PC-3 (cell line): Measurements from ENCODE around the gene JCAD. TPM values are rescaled to one million over a fixed set of nuclear protein-coding genes. Genes with fewer than 3 reads are reported as not detected.

Experiments used
- ATAC-seq: fragments of 200-7000 bp; cut with Tn5 transposase; 2 replicates; pipeline ENCODE4 v1.9.1; 2020; ENCODE audit warnings: mild to moderate bottlenecking, moderate library complexity
- BruUV-seq: library from RNA; stranded (reverse); fragments of 400-500 nt; replicated peaks from 2 replicates; lab custom pipeline; 2021; lab: Mats Ljungman, UMichigan
- CTCF ChIA-PET: fragments of 300-600 bp; sonication (Branson Sonifier 250); formaldehyde crosslinking; loops from one replicate; lab custom pipeline; 2022; ENCODE audit warnings: antibody characterized with exemption; lab: Charles Lee
- POLR2A ChIA-PET: fragments of 300-600 bp; sonication (Branson Sonifier 250); formaldehyde crosslinking; loops from one replicate; lab custom pipeline; 2022; ENCODE audit warnings: antibody characterized with exemption; ENCODE audit not compliant: unreplicated experiment; lab: Charles Lee
- DNase-seq: peaks from one replicate; pipeline ENCODE4 v3.0.0-alpha.2; 2015
- H2AFZ ChIP-seq: fragments of 300-600 bp; sonication (generic); 2 replicates; pipeline ENCODE4 v1.6.0; 2016; ENCODE audit warnings: antibody characterized with exemption, low read length
- H3F3A ChIP-seq: fragments of 300-600 bp; sonication (generic); one replicate; pipeline ENCODE4 v1.6.0; 2017; ENCODE audit warnings: antibody characterized with exemption, low read length, control low read depth, mild to moderate bottlenecking; ENCODE audit not compliant: unreplicated experiment
- H3K27ac ChIP-seq: fragments of 300-600 bp; sonication (generic); 2 replicates; pipeline ENCODE4 v1.5.1; 2016; ENCODE audit warnings: mild to moderate bottlenecking, low read length
- H3K27me3 ChIP-seq: fragments of 300-600 bp; sonication (generic); 2 replicates; pipeline ENCODE4 v1.6.1; 2016; ENCODE audit warnings: low read length, mixed read lengths
- H3K36me3 ChIP-seq: fragments of 300-600 bp; sonication (generic); 2 replicates; pipeline ENCODE4 v1.6.1; 2016; ENCODE audit warnings: low read depth, mixed run types, low read length, mixed read lengths
- H3K4me1 ChIP-seq: fragments of 300-600 bp; sonication (generic); 2 replicates; pipeline ENCODE4 v1.5.1; 2016; ENCODE audit warnings: low read length; ENCODE audit not compliant: insufficient read depth
- H3K4me2 ChIP-seq: fragments of 300-600 bp; sonication (generic); 2 replicates; pipeline ENCODE4 v1.6.0; 2016; ENCODE audit warnings: low read length
- H3K4me3 ChIP-seq: fragments of 300-600 bp; sonication (generic); 2 replicates; pipeline ENCODE4 v1.5.1; 2016; ENCODE audit warnings: mild to moderate bottlenecking, low read length, mixed read lengths
- H3K79me2 ChIP-seq: fragments of 300-600 bp; sonication (generic); 2 replicates; pipeline ENCODE4 v1.6.1; 2017; ENCODE audit warnings: low read length, mixed read lengths
- H3K9ac ChIP-seq: fragments of 300-600 bp; sonication (generic); 2 replicates; pipeline ENCODE4 v1.6.0; 2016; ENCODE audit warnings: mild to moderate bottlenecking, low read length
- H3K9me2 ChIP-seq: fragments of 300-600 bp; sonication (generic); replicated peaks from 2 replicates; pipeline ENCODE4 v1.6.1; 2016; ENCODE audit warnings: mixed run types, low read length, mixed read lengths
- H3K9me3 ChIP-seq: fragments of 300-600 bp; sonication (generic); 2 replicates; pipeline ENCODE4 v1.6.1; 2016; ENCODE audit warnings: low read length, mixed read lengths
- H4K20me1 ChIP-seq: fragments of 300-600 bp; sonication (generic); 2 replicates; pipeline ENCODE4 v1.6.1; 2016; ENCODE audit warnings: low read length, mixed read lengths
- CTCF ChIP-seq: fragments of 300-600 bp; sonication (generic); conservative IDR thresholded peaks from 2 replicates; pipeline ENCODE4 v1.5.1; 2017; ENCODE audit warnings: antibody characterized with exemption, low read depth, mild to moderate bottlenecking, low read length
- EZH2 ChIP-seq: fragments of 300-600 bp; sonication (generic); IDR thresholded peaks from one replicate; pipeline ENCODE4 v1.6.1; 2017; ENCODE audit warnings: antibody characterized with exemption, mild to moderate bottlenecking, low read length; ENCODE audit not compliant: unreplicated experiment
- EZH2phosphoT487 ChIP-seq: fragments of 300-600 bp; sonication (generic); IDR thresholded peaks from 2 replicates; pipeline ENCODE4 v1.6.1; 2018; ENCODE audit warnings: mild to moderate bottlenecking, antibody characterized with exemption, low read length, borderline replicate concordance
- intact Hi-C: fragments of 100-400 bp; cut with micrococcal nuclease; formaldehyde crosslinking; loops from 2 replicates; pipeline ENCODE4 v1.9.0; 2023
- total RNA-seq: library from RNA; depleted of rRNA; stranded (reverse); fragments of >200 nt; gene quantifications from 2 replicates; pipeline ENCODE4 v1.2.3, GENCODE V29; 2014

Gene JCAD
- total RNA-seq, 1 experiment from 2014 or later = 5.0 TPM

GRCh38 chr10:29969255-29970011 is 90.0 kb downstream of the JCAD start:
- H3K4me2 ChIP-seq = no peak overlapping the region
- intact Hi-C loops = no loop called here
- H3K27ac ChIP-seq = no peak overlapping the region
- H3K27me3 ChIP-seq = no peaks in the 10 kb centered on the region
- ATAC-seq = no peak
- H4K20me1 ChIP-seq = no peaks in the 10 kb centered on the region
- no peak overlapping the region for H3K4me3 ChIP-seq
- no peak overlapping the region for H2AFZ ChIP-seq
- no peaks in the 10 kb centered on the region for H3K79me2 ChIP-seq
- DNase-seq = no peak
- ChIA-PET POLR2A (no interaction called here), CTCF (no interaction called here)
- no peaks in the 10 kb centered on the region for H3K9me3 ChIP-seq
- no peaks in the 10 kb centered on the region for H3K36me3 ChIP-seq
- H3F3A ChIP-seq = no peaks in the 10 kb centered on the region
- no peak for TF ChIP-seq EZH2phosphoT487
- no peak for TF ChIP-seq CTCF
- no peak for TF ChIP-seq EZH2
- no peaks in the 10 kb centered on the region for H3K9me2 ChIP-seq
- H3K9ac ChIP-seq = no peak overlapping the region
- no TSS peak for BruUV-seq
- no peaks in the 10 kb centered on the region for H3K4me1 ChIP-seq

GRCh38 chr10:29968585-29968984 is 90.8 kb downstream of the JCAD start:
- DNase-seq (no peak), ATAC-seq (peak; percentile 71)
- Histone ChIP-seq H3K9me2 (no peaks in the 10 kb centered on the region), H3K4me2 (no peak overlapping the region), H4K20me1 (no peaks in the 10 kb centered on the region), H3K36me3 (no peaks in the 10 kb centered on the region), H3K4me1 (no peaks in the 10 kb centered on the region), H3K27me3 (no peaks in the 10 kb centered on the region), H3K79me2 (no peaks in the 10 kb centered on the region), H2AFZ (no peak overlapping the region), H3F3A (no peaks in the 10 kb centered on the region), H3K27ac (no peak overlapping the region), H3K4me3 (no peak overlapping the region), H3K9ac (no peak overlapping the region), H3K9me3 (no peaks in the 10 kb centered on the region)
- ChIA-PET CTCF (no interaction called here), POLR2A (no interaction called here)
- intact Hi-C loops = no loop called here
- BruUV-seq = no TSS peak
- no peak for TF ChIP-seq EZH2phosphoT487
- no peak for TF ChIP-seq EZH2
- TF ChIP-seq CTCF = no peak

- DNase-seq (no peak), ATAC-seq (no peak)
- POLR2A ChIA-PET = no interaction called here
- no peak overlapping the region for H2AFZ ChIP-seq
- no peaks in the 10 kb centered on the region for H3K9me3 ChIP-seq
- no peaks in the 10 kb centered on the region for H3K27me3 ChIP-seq
- peaks cover 3% of the 10 kb centered on the region; the same call in 1 of the 2 replicates for H3K4me1 ChIP-seq
- no peaks in the 10 kb centered on the region for H3K79me2 ChIP-seq
- H3K9ac ChIP-seq = no peak overlapping the region
- no peaks in the 10 kb centered on the region for H3K36me3 ChIP-seq
- intact Hi-C loops = no loop called here
- TF ChIP-seq EZH2phosphoT487 (no peak), CTCF (no peak), EZH2 (no peak)
- no peak overlapping the region for H3K4me3 ChIP-seq
- no TSS peak for BruUV-seq
- CTCF ChIA-PET = no interaction called here
- H3K27ac ChIP-seq = no peak overlapping the region
- H3F3A ChIP-seq = no peaks in the 10 kb centered on the region
- H3K9me2 ChIP-seq = no peaks in the 10 kb centered on the region
- H4K20me1 ChIP-seq = no peaks in the 10 kb centered on the region
- H3K4me2 ChIP-seq = no peak overlapping the region
Measured at GRCh38 chr10:29966269-29966668, 93.1 kb downstream of the JCAD start.
